SK-N-SH (cell line): ENCODE measurements around the gene SUPT3H. TPM values are rescaled to one million over a fixed set of nuclear protein-coding genes. Genes with fewer than 3 reads are reported as not detected.
"Not testable (repeated sequence)": the region's sequence is repeated elsewhere in the genome, so short reads cannot be mapped to it uniquely, and the experiment has no call there.

Experiments used
- CTCF ChIA-PET: fragments of 300-600, 350-600 bp; formaldehyde crosslinking; extraction: SDS; loops from one replicate; lab custom pipeline; 2021; lab: Yijun Ruan, JAX
- POLR2A ChIA-PET: fragments of 350-600 bp; sonication (Branson Sonifier 250); formaldehyde crosslinking; extraction: SDS; loops from one replicate; lab custom pipeline; 2020; ENCODE audit warnings: antibody characterized with exemption, inconsistent platforms; lab: Yijun Ruan, JAX
- DNase-seq: peaks from one replicate; pipeline ENCODE4 v3.0.0; 2012
- H2AFZ ChIP-seq: fragments of 200-600 bp; sonication (generic); 2 replicates; pipeline ENCODE4 v1.8.1; 2016; ENCODE audit warnings: antibody characterized with exemption, mild to moderate bottlenecking, low read depth
- H3F3A ChIP-seq: fragments of 200-600 bp; sonication (generic); replicated peaks from 2 replicates; pipeline ENCODE3; 2016; ENCODE audit warnings: antibody characterized with exemption, mild to moderate bottlenecking; ENCODE audit not compliant: insufficient read depth
- H3K27ac ChIP-seq, 2 experiments: fragments of 200-500 bp in 1 of 2; fragments of 200-600 bp in 1 of 2; sonication (Bioruptor generic) in 1 of 2; sonication (generic), shearing (Covaris generic) in 1 of 2; 2 replicates each; pipeline versions ENCODE4 v1.5.1 to v1.6.1; 2014 to 2016; ENCODE audit warnings: low read depth in 2 of 2, inconsistent platforms in 1 of 2, low read length in 1 of 2, mild to moderate bottlenecking in 1 of 2, mixed read lengths in 1 of 2
- H3K27me3 ChIP-seq: fragments of 200-600 bp; sonication (generic), shearing (Covaris generic); 2 replicates; pipeline ENCODE4 v1.6.1; 2016; ENCODE audit warnings: mixed run types; ENCODE audit not compliant: insufficient read depth
- H3K36me3 ChIP-seq, 2 experiments: fragments of 200-500 bp in 1 of 2; fragments of 200-600 bp in 1 of 2; sonication (Bioruptor generic) in 1 of 2; sonication (generic) in 1 of 2; replicated peaks in 1 of 2; 2 replicates each; pipeline versions ENCODE3 to v1.5.1; 2014 to 2016; ENCODE audit warnings: low read length in 1 of 2, mild to moderate bottlenecking in 1 of 2; ENCODE audit not compliant: insufficient read depth in 2 of 2, control insufficient read depth in 1 of 2
- H3K4me1 ChIP-seq, 2 experiments: fragments of 200-500 bp in 1 of 2; fragments of 200-600 bp in 1 of 2; sonication (Bioruptor generic) in 1 of 2; sonication (generic), shearing (Covaris generic) in 1 of 2; 2 replicates each; pipeline versions ENCODE4 v1.5.1 to v1.6.1; 2014 to 2016; ENCODE audit warnings: low read depth in 1 of 2, low read length in 1 of 2, mixed run types in 1 of 2; ENCODE audit not compliant: insufficient read depth in 2 of 2, control insufficient read depth in 1 of 2
- H3K4me2 ChIP-seq: fragments of 200-600 bp; sonication (generic), shearing (Covaris generic); 2 replicates; pipeline ENCODE4 v1.6.1; 2017; ENCODE audit warnings: mixed run types
- H3K4me3 ChIP-seq, 2 experiments: fragments of 200-500 bp in 1 of 2; fragments of 200-600 bp in 1 of 2; sonication (Bioruptor generic) in 1 of 2; sonication (generic), shearing (Covaris generic) in 1 of 2; 2 replicates each; pipeline versions ENCODE4 v1.5.1 to v1.8.1; 2014 to 2016; ENCODE audit warnings: low read depth in 2 of 2, inconsistent platforms in 1 of 2, low read length in 1 of 2, mild to moderate bottlenecking in 1 of 2, mixed read lengths in 1 of 2, moderate library complexity in 1 of 2
- H3K79me2 ChIP-seq: fragments of 200-600 bp; sonication (generic); 2 replicates; pipeline ENCODE4 v1.8.1; 2017; ENCODE audit warnings: mild to moderate bottlenecking; ENCODE audit not compliant: insufficient read depth
- H3K9ac ChIP-seq: fragments of 200-600 bp; sonication (generic); 2 replicates; pipeline ENCODE4 v1.6.1; 2017; ENCODE audit warnings: mixed run types
- H3K9me2 ChIP-seq: fragments of 200-600 bp; sonication (generic); 2 replicates; pipeline ENCODE4 v1.6.1; 2017; ENCODE audit warnings: mixed run types
- H3K9me3 ChIP-seq: fragments of 200-600 bp; sonication (generic); 2 replicates; pipeline ENCODE4 v1.6.1; 2017; ENCODE audit warnings: mixed run types, mild to moderate bottlenecking, moderate library complexity
- H4K20me1 ChIP-seq: fragments of 200-600 bp; sonication (generic); 2 replicates; pipeline ENCODE4 v1.6.1; 2017; ENCODE audit warnings: mild to moderate bottlenecking, mixed run types; ENCODE audit not compliant: insufficient read depth
- CTCF ChIP-seq: fragments of 200-600 bp; sonication (generic); IDR thresholded peaks from 2 replicates; pipeline ENCODE4 v1.6.1; 2017; ENCODE audit warnings: antibody characterized with exemption, mild to moderate bottlenecking, moderate library complexity
- ELF1 ChIP-seq: IDR thresholded peaks from 2 replicates; pipeline ENCODE4 v1.4.0; 2012
- EZH2phosphoT487 ChIP-seq: fragments of 200-600 bp; sonication (generic); IDR thresholded peaks from 2 replicates; pipeline ENCODE4 v1.6.1; 2017; ENCODE audit warnings: low read depth, mixed run types, mild to moderate bottlenecking, antibody characterized with exemption, moderate library complexity, borderline replicate concordance
- FOXJ3 ChIP-seq: sonication (generic); formaldehyde crosslinking; IDR thresholded peaks from 2 replicates; pipeline ENCODE4 v1.5.1; 2020; ENCODE audit warnings: mild to moderate bottlenecking, missing genetic modification reagents
- FOXM1 ChIP-seq: IDR thresholded peaks from 2 replicates; pipeline ENCODE4 v1.4.0; 2012; ENCODE audit warnings: low read depth, mild to moderate bottlenecking
- GABPA ChIP-seq: IDR thresholded peaks from 2 replicates; pipeline ENCODE4 v1.4.0; 2012; ENCODE audit warnings: low read depth, mild to moderate bottlenecking
- GATA2 ChIP-seq: sonication (generic); formaldehyde crosslinking; IDR thresholded peaks from 2 replicates; pipeline ENCODE4 v1.5.0; 2020; ENCODE audit warnings: mild to moderate bottlenecking, missing genetic modification reagents
- MAX ChIP-seq: IDR thresholded peaks from 2 replicates; pipeline ENCODE4 v1.4.0; 2012; ENCODE audit warnings: low read depth
- NRF1 ChIP-seq: IDR thresholded peaks from 2 replicates; pipeline ENCODE4 v1.6.1; 2012; ENCODE audit warnings: low read depth, mild to moderate bottlenecking, low read length
- PBX3 ChIP-seq: IDR thresholded peaks from 2 replicates; pipeline ENCODE4; 2012
- POLR2AphosphoS5 ChIP-seq: IDR thresholded peaks from 2 replicates; pipeline ENCODE4 v1.6.1; 2012; ENCODE audit warnings: low read depth, low read length
- RCOR1 ChIP-seq: fragments of 150-350 bp; IDR thresholded peaks from 2 replicates; pipeline ENCODE4 v1.6.1; 2017; ENCODE audit warnings: antibody characterized with exemption, low read length
- REST ChIP-seq: IDR thresholded peaks from 2 replicates; pipeline ENCODE4 v1.6.1; 2012; ENCODE audit warnings: mild to moderate bottlenecking, low read depth, low read length, moderate library complexity
- SIN3A ChIP-seq: IDR thresholded peaks from 2 replicates; pipeline ENCODE4 v1.6.1; 2012; ENCODE audit warnings: low read depth, mild to moderate bottlenecking, low read length, moderate library complexity, borderline replicate concordance
- SMC3 ChIP-seq: IDR thresholded peaks from 2 replicates; pipeline ENCODE4 v1.6.1; 2012; ENCODE audit warnings: low read depth, low read length, improper control_type of control experiment
- TAF1 ChIP-seq: IDR thresholded peaks from 2 replicates; pipeline ENCODE4 v1.6.1; 2012; ENCODE audit warnings: low read depth, mild to moderate bottlenecking, low read length, moderate library complexity, borderline replicate concordance
- TCF12 ChIP-seq: IDR thresholded peaks from 2 replicates; pipeline ENCODE4 v1.4.0; 2012
- TEAD4 ChIP-seq: IDR thresholded peaks from 2 replicates; pipeline ENCODE4 v1.4.0; 2012; ENCODE audit warnings: mild to moderate bottlenecking, borderline replicate concordance; ENCODE audit not compliant: insufficient read depth
- WGBS: methylation state at CpG from one replicate; pipeline ENCODE4 v1.1.6; 2017; ENCODE audit warnings: low lambda C conversion rate; 5-methylcytosine and 5-hydroxymethylcytosine counted together
- polyA plus RNA-seq, 3 experiments: library from polyadenylated mRNA; depleted of rRNA; stranded (reverse); fragments of >200 nt; gene quantifications; 2 replicates each; pipeline ENCODE4 v1.2.3, GENCODE V29; 2012

SUPT3H gene
- polyA plus RNA-seq, 1 of the 3 experiments (the other 2 are of a cell fraction): 10.9 TPM

GRCh38 chr6:45044086-45044485, 333.6 kb downstream of the SUPT3H start:
- peaks cover 4% of the 10 kb centered on the region for H3F3A ChIP-seq
- no peaks in the 10 kb centered on the region for H3K4me1 ChIP-seq
- 68% methylated on average over 2 of the region's 2 CpGs for WGBS
- H3K79me2 ChIP-seq: no peaks in the 10 kb centered on the region
- CTCF ChIA-PET: interaction anchor here (0.6 to 1.5 kb wide), 2 partner anchors 13 to 188 kb away, joined by 3 read pairs; no protein-coding TSS in a partner anchor
- H3K36me3 ChIP-seq: no peaks in the 10 kb centered on the region
- H3K27ac ChIP-seq: no peak overlapping the region
- no peaks in the 10 kb centered on the region for H3K27me3 ChIP-seq
- H3K4me3 ChIP-seq: no peak overlapping the region
- POLR2A ChIA-PET: no interaction called here
- no peak overlapping the region for H2AFZ ChIP-seq
- TF ChIP-seq NRF1 (no peak), FOXJ3 (CRISPR knock-in tag) (no peak), RCOR1 (no peak), POLR2AphosphoS5 (no peak), SMC3 (no peak), SIN3A (no peak), TEAD4 (no peak), REST (no peak), MAX (no peak), FOXM1 (no peak), TCF12 (no peak), GABPA (no peak), EZH2phosphoT487 (no peak), GATA2 (CRISPR knock-in tag) (no peak), PBX3 (no peak), TAF1 (no peak), ELF1 (no peak), CTCF (no peak)
- no peak for DNase-seq
- H3K9me2 ChIP-seq: no peaks in the 10 kb centered on the region
- H3K4me2 ChIP-seq: no peak overlapping the region
- H4K20me1 ChIP-seq: no peaks in the 10 kb centered on the region
- H3K9me3 ChIP-seq: no peaks in the 10 kb centered on the region
- H3K9ac ChIP-seq: no peak overlapping the region

- H3K79me2 ChIP-seq, CTCF ChIA-PET, H3K27ac ChIP-seq, H4K20me1 ChIP-seq, H3K4me2 ChIP-seq, H3F3A ChIP-seq, POLR2A ChIA-PET, H3K9me2 ChIP-seq, H3K36me3 ChIP-seq, H3K27me3 ChIP-seq, H3K9ac ChIP-seq, H3K4me1 ChIP-seq, H2AFZ ChIP-seq, H3K9me3 ChIP-seq, DNase-seq, H3K4me3 ChIP-seq: not testable (repeated sequence)
- 98% methylated on average over 2 of the region's 2 CpGs for WGBS
Observed at GRCh38 chr6:45042673-45043072, 335.1 kb downstream of the SUPT3H start.
